GM10847 (cell line): ENCODE results near the gene DAB1.

Experiments
- POLR2A ChIP-seq: IDR thresholded peaks from 2 replicates; pipeline ENCODE4 v1.6.1; 2011; ENCODE audit not compliant: insufficient read length; ENCODE audit errors: extremely low read depth

The DAB1 gene

DNA sequence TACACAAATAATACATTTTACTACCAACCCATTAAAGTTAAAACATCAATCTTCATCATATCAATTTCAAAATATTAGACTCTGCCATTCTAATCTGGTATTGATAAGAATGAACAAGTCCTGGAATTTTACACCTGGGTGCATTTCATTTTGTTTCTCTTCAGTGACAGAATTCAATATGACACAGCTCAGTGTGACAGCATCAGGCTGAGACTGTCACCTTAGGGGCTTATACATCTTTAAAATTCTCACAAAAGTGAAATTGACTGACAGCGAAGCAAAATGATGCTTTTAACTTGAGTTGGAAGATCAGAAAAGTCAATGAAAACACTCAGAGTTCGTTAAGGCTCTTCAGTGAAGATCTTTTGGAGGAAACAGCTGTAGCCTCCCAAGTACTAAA lies 213.0 kb downstream of the DAB1 start:
- TF ChIP-seq POLR2A, result no peak

DNA sequence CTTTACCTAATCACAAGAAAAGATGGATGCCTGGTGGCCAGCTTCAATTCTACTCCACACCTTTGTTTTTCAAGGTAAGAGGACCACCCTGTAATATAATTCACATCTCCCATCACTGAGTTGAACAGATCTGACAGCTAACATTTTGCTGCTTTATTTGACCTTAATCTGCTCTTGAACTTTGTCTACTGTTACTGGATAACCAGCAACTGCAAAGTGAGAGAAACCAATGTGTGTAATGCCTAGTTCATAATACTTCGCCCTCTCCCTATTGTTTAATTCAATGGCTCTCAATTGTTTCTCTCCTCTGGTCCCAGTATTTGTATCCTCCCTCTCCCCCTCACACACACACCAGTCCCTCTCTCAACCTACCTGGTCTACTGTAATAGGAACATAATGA lies 214.4 kb downstream of the DAB1 start:
- TF ChIP-seq POLR2A, result no peak

DNA sequence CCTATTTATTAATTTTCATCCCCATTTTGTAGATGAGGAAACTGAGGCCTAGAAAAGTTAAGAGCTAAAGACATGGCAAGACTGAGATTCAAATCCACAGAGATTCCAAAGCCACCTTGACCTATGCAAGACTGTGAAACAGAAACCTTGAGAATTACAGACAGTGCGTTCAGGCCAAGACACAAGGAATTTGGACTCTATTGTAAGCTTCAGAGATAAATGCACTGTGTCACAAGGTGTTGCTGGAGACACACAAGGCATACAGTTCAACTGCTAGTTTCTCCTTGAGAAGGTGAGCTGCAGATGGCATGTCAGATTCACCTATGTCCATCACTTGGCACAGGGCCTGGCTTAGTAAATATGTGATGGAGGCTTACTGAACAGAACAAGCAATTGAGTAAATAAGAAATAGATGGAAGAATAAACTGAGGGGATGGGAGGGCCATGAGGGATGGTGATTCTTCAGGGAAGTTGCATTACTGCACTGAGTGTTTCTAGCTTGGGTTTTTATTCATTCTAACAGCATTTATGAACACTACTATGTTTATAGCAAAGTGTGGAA lies 215.0 kb downstream of the DAB1 start:
- no peak for TF ChIP-seq POLR2A

DNA sequence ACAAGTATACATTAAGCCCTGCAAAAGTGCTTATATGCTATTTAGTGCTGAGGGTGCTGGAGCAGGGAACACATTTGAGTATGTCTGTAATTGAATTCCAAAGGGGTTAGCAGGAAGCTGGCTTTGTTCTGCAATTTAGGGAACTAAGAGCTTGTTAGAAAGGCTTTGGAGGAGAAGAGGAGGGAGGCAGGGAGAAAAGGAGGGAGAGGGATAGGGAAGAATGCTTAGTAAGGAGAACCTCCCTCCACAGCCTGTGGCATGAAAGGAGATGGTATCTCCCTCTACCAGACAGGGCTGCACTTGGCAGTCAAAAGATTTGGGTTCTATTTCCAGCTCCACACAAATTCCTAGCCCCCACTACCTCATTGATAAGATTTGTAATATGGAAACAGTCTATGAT lies 217.8 kb downstream of the DAB1 start:
- no peak for TF ChIP-seq POLR2A

DNA sequence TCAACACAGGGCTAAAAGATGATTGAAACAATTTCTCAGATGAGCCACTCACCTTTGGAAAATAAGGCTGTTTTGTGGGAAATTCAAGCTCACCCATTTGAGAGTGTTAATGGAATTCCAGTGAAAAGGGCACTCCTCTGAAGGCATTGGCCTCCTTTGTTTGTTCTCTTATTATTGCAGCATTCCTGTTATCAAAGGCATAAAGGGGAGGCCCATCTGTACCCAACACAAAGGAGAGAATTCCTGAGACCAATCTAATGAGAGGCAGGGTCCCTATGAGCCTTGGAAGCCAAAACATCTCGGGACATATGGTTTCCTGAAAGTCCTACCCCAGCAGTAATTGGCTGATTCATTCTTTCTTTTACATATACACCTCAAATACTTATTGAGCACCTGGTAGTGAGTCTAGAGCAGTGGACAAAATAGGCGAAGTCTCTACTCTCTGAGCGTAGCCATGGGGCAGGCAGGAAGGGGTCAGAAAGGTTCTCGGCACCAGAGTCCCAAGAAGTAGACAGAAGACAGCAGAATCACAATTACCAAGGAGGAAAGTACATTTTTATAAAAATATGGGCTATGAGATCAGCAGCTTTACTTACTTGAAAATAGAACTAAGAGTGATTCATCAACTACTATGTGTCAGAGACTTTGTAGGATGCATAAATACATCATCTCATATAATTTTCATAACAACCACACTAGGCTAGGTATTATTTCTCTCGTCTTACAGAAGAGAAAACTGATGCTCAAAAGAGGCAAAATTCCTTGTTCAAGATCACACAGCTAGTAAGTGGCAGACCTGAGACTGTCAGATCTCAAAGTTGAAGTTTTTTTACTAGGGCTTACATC lies 218.7 kb downstream of the DAB1 start:
- TF ChIP-seq POLR2A, result no peak

DNA sequence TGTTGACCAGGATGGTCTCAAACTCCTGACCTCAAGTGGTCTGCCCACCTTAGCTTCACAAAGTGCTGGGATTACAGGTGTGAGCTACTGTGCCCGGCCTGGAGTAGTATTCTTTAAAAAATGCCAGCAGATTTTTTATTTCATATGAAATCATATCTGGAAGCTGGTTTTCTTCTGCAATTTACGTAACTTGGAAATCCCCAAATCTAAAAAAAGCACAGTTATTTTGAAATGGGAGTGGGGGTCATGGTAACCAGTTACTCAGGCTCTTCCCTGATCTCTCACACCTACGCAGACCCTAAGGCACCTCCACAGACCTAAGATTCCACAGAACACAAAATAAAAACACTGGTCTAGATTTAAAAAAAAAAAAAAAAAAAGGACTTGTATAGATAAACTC lies 219.8 kb downstream of the DAB1 start:
- no peak for TF ChIP-seq POLR2A

DNA sequence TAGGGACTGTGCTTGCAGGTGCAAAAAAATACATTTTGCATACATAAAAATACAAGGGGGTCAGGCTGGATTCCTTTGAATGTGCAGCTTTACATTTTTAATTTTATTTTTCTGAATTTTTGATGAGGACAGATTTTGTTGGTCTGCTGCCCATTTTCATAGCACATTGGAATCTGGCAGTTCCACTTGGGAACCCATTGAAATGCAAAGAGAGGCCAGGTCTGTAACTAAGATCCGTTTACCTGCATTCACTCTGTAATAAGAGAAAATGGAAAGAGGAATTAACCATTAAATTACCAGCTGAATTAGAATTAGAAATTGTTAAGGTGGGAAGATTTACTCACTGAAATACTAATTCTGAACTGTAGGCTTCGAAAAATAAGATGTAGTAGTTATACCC lies 221.6 kb downstream of the DAB1 start:
- no peak for TF ChIP-seq POLR2A

DNA sequence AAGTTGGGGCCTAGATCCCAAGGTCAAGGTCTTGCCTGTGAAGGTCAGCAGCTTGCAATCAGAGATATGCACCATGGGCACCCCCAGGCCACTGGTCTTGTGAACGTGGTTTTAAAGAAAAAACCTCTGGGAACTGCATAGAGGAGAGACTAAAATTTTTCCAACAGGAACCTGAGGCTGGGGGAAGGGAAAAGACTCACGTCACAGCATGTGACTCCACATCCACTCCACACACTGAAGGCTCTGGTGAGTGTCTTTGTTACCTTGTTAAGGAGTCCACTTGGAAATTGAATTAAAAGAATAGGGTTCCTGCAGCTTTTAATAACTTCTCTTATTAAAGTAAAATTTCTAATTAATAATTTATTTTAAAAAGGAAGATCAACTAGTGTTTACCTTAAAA lies 224.9 kb downstream of the DAB1 start:
- no peak for TF ChIP-seq POLR2A

DNA sequence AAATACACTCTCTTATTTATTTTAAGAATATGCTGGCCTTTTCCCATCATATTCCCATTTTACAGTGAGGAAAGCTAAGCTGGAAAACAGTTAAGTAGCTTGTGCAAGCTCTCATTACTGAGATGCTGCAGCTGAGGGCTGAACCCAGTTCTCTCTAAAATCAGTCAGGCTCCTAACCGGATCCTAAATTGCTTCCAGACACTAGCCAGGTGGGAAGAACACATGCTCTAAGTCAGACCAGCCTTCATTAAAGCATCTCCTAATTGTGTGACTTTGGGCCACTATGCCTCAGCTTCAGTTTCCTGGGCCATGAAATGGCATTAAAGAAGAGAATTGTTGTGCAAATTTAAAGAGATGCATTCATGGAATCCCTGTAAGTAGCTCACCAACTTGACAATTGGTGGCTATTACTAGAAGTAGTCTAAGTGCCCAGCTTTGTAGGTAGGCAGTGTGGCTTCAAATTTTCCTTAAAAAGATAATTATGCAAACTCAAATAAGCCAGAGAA lies 228.4 kb downstream of the DAB1 start:
- no peak for TF ChIP-seq POLR2A

DNA sequence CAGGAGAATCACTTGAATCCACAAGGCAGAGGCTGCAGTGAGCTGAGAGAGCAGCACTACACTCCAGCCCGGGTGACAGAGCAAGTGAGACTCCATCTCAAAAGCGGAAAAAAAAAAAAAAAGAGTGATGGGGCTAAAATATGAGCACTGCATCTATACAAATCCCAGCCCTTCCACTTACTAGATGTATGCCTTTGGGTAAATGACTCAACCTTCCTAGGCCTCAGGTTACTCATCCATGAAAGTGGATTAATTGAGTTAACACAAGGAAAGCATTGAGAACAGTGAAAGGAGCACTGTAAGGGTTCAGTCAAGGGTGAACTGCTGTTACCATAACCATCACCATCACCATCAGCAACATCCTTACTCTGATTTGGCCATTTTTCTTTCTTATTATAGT lies 231.6 kb downstream of the DAB1 start:
- no peak for TF ChIP-seq POLR2A

DNA sequence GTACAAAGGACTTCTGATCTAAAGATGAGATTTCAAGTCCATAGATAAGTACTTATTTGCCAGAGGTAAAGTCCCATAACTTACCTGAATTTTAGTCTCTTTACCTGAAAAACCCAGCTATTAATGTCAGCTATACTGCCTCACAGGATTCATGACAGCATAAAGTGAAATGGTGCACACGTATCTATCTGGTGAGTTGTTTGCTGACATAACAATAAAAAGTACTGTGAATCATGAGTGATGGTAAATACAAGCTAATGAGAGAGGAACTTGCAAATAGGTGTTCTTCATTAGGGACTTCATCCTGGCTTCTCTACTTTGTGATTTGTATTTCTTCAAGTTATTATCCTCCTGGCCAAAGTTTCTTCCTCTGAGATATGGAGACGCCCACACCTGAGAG lies 233.0 kb downstream of the DAB1 start:
- TF ChIP-seq POLR2A, result no peak

DNA sequence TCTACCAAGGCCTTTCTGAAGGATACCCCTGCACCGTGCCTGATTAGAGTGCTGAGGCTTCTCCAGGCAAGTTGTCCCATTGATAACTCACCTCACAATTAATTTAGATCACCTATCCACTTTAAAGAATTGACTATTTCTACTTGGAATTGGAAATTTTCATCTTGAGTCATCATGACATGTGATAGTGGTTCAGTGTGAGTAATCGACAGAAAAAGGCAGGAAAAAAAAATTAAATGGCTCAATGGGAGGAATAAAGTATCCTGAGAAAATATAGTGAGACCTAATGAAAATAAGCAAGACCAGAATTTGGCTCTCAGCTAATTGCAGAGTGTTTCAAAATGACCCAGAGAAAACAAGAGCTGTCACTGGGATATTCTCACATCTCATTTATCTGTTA lies 235.7 kb downstream of the DAB1 start:
- TF ChIP-seq POLR2A, result no peak

DNA sequence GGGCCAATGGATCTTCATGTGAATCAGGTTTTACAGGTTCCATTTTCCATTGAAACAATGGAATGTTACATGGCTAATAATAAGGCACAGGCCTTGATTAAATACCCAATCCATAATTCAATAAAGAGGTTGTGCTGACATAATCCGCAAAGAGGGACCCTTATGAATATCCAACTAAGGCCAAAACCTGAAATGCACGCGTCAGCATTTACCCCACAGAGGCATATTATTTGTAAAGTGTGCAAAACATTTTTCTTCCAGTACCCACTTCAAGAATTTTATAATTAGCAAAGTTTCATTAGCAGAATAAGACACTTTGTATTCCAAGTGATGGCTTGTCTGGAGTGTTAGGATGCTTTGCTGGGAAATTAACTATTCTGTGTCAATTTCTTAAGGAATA lies 237.4 kb downstream of the DAB1 start:
- TF ChIP-seq POLR2A, result no peak

DNA sequence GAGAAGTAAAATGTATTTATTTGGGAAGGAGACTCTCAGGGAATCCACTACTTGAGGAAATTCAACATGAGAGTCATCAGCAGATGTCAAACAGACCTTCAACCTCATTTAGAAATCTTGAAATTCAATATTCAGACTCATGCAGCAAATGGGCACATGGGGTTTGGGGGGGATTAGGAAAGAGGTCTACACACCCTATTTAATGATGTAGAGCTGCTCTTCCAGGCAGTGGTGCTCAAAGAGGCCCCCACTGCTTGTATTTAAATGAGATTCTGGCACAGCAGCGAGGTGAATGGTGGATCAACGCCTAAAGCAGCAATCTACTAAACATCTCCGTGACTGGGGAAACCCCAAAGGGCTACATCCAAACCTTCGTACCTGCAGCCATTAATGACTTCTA lies 244.9 kb downstream of the DAB1 start:
- TF ChIP-seq POLR2A, result no peak

DNA sequence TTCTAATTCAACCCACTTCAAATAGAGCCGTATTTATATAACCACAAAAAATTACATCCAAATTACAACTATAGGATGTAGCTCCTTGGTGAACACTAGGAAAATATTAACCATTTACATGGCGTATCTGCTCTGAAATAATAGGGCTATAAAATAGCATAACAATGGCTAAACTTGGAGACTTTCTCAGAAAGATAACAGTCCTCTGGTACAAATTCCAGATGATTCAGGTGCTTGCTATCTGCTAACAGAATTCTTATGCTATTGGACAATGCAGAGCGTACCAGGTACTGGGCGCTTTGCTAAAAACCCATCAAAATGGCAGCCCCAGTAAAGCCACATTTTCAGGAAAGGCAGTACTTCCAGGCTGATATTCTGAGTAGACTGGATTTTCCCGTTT lies 248.4 kb downstream of the DAB1 start:
- no peak for TF ChIP-seq POLR2A

DNA sequence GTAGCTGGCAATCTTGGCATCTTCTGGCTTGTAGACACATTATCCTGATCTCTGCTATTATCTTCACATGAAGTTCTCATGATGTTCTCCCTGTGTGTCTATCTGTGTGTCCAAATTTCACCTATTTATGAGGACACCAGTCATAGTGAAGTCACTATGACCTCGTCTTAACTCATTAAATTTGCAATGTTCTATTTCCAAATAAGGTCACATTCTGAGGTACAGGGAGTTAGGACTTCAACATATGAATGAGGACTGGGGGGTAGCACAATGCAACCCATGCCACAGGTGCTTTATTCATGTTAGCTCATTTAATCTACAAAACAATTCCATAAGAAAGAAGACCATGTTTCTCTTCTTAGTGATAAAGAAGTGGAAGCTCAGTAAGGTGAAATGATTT lies 251.8 kb downstream of the DAB1 start:
- no peak for TF ChIP-seq POLR2A

DNA sequence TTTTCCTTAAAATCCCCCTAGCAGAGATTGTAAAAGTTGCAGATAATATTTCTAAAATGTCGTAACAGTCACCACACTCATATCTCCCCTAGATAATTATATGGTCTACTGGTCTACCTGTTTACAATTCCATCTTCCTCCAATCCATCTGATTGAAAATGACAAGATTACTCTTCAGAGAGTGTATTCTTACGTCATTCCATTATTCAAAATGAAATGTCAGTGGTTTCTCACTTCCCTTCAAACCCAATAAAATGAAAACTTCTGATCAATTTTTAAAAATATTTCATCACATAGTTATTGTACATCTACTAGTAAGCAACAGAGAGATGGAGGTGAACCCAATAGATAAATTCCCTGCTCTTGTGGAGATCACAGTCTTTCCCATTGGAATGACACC lies 255.9 kb downstream of the DAB1 start:
- TF ChIP-seq POLR2A, result no peak
